Fibroblast of lung (primary cell): ENCODE measurements around the gene NFATC2. TPM values are rescaled to one million over a fixed set of nuclear protein-coding genes. Genes with fewer than 3 reads are reported as not detected.

Experiments
- DNase-seq, 2 donors: peaks; one replicate each; pipeline versions ENCODE4 v3.0.0 to v3.0.0-alpha.2; 2010; ENCODE audit warnings: low read depth in 2 of 2
- H2AFZ ChIP-seq: 2 replicates; pipeline ENCODE4 v1.5.1; 2012; ENCODE audit warnings: low read length, control low read depth, inconsistent platforms
- H3K27ac ChIP-seq: 2 replicates; pipeline ENCODE4 v1.5.1; 2011; ENCODE audit warnings: low read length, control low read depth; ENCODE audit not compliant: insufficient read depth
- H3K27me3 ChIP-seq: 2 replicates; pipeline ENCODE4 v1.5.1; 2011; ENCODE audit warnings: mild to moderate bottlenecking, low read length; ENCODE audit not compliant: control insufficient read depth, insufficient read depth
- H3K36me3 ChIP-seq: 2 replicates; pipeline ENCODE4 v1.5.1; 2011; ENCODE audit warnings: low read length; ENCODE audit not compliant: control insufficient read depth, insufficient read depth
- H3K4me1 ChIP-seq: 2 replicates; pipeline ENCODE4 v1.5.1; 2011; ENCODE audit warnings: low read length; ENCODE audit not compliant: control insufficient read depth, insufficient read depth; ENCODE audit errors: extremely low read depth
- H3K4me2 ChIP-seq: 2 replicates; pipeline ENCODE4 v1.5.1; 2011; ENCODE audit warnings: low read length, control low read depth; ENCODE audit not compliant: insufficient read depth; ENCODE audit errors: extremely low read depth
- H3K4me3 ChIP-seq, 4 experiments: fragments of 200-600 bp in 1 of 4; sonication (generic) in 1 of 4; replicated peaks in 1 of 4; 2 replicates each; pipeline ENCODE4 v1.5.1; 2011 to 2016; ENCODE audit warnings: low read length in 4 of 4, low read depth in 3 of 4, mild to moderate bottlenecking in 3 of 4, control low read depth in 2 of 4, inconsistent platforms in 1 of 4, mixed read lengths in 1 of 4; ENCODE audit not compliant: insufficient read depth in 1 of 4; ENCODE audit errors: control extremely low read depth in 1 of 4
- H3K79me2 ChIP-seq: 2 replicates; pipeline ENCODE4 v1.5.1; 2012; ENCODE audit warnings: mild to moderate bottlenecking, low read length, inconsistent platforms; ENCODE audit not compliant: control insufficient read depth, insufficient read depth
- H3K9ac ChIP-seq: 2 replicates; pipeline ENCODE4 v1.5.1; 2011; ENCODE audit warnings: mild to moderate bottlenecking, low read length, control low read depth; ENCODE audit not compliant: insufficient read depth
- H3K9me3 ChIP-seq: 2 replicates; pipeline ENCODE4 v1.5.1; 2012; ENCODE audit warnings: low read depth, low read length; ENCODE audit not compliant: control insufficient read depth, insufficient read depth
- H4K20me1 ChIP-seq: 2 replicates; pipeline ENCODE4 v1.5.1; 2011; ENCODE audit warnings: low read length; ENCODE audit not compliant: control insufficient read depth, insufficient read depth; ENCODE audit errors: extremely low read depth
- EZH2 ChIP-seq: IDR thresholded peaks from 2 replicates; pipeline ENCODE4 v1.5.1; 2012; ENCODE audit warnings: low read length, control low read depth, mild to moderate bottlenecking; ENCODE audit errors: missing control alignments
- polyA plus RNA-seq, 2 donors: library from polyadenylated mRNA; depleted of rRNA in 1 of 2; stranded (reverse) in 1 of 2; unstranded in 1 of 2; fragments of >200 nt; gene quantifications; 2 replicates each; pipeline ENCODE4 v1.2.1, GENCODE V29; 2011 to 2012; ENCODE audit warnings: missing spikeins in 1 of 2
- total RNA-seq: library from RNA; depleted of rRNA; stranded (reverse); fragments of >200 nt; gene quantifications from 2 replicates; pipeline ENCODE4 v1.2.1, GENCODE V29; 2014
- TF ChIP-seq, protein P1 (sequence below), 2 donors: IDR thresholded peaks in 1 of 2; conservative IDR thresholded peaks in 1 of 2; 1 replicate in 1 of 2; 2 replicates in 1 of 2; pipeline ENCODE4 v1.5.1; 2011 to 2012; ENCODE audit warnings: low read length in 2 of 2, control low read depth in 1 of 2, inconsistent platforms in 1 of 2, low read depth in 1 of 2, mild to moderate bottlenecking in 1 of 2

The NFATC2 gene
- total and polyA plus RNA-seq, 2 donors (not counting 1 experiment from before 2014, with no cell fraction given) = 0.50 to 1.2 TPM

DNA sequence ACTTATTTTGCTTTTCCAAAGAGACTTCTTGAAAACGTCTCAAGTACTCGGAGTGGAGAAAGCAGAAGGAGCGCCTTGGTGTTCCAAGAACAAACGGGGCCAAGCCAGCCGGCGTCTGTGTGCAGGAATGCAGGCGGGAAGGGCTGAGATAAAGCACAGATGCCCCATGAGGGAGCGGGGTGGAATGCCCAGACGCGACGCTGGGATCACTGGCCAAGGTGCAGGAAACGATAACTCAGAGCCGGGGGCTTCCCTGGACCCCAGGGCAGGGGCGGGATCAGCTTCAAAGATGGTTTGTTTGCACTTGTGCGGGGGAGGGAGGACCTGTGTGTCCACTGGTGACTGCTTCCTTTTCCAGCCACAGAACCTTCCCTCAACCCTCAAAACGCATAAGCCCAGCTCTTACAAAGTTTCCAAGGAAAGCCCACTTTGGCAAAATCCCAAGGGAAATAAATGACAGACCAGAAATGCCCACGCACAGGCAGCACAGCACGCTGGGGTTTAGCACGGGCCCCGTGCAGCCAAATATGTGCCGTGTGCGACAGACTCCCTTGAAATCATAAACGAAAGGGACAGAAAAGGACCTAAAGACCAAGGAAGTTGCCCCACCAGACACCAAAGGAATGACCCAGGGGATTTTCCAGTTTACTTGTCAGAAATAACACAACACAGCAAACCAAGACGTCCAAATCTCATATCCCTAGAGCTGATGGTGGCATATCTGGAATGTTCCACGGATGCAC, 113.9 kb downstream of the NFATC2 start:
- TF ChIP-seq EZH2 = no peak
- TF ChIP-seq, protein P1, sequence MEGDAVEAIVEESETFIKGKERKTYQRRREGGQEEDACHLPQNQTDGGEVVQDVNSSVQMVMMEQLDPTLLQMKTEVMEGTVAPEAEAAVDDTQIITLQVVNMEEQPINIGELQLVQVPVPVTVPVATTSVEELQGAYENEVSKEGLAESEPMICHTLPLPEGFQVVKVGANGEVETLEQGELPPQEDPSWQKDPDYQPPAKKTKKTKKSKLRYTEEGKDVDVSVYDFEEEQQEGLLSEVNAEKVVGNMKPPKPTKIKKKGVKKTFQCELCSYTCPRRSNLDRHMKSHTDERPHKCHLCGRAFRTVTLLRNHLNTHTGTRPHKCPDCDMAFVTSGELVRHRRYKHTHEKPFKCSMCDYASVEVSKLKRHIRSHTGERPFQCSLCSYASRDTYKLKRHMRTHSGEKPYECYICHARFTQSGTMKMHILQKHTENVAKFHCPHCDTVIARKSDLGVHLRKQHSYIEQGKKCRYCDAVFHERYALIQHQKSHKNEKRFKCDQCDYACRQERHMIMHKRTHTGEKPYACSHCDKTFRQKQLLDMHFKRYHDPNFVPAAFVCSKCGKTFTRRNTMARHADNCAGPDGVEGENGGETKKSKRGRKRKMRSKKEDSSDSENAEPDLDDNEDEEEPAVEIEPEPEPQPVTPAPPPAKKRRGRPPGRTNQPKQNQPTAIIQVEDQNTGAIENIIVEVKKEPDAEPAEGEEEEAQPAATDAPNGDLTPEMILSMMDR (conservative IDR thresholded peaks at IDR 0.05 in 1 of 2, IDR thresholded peaks at IDR 0.05 in 1 of 2; ENCODE audit: low read depth in 1 of 2, low read length in 2 of 2) = no peak
- Histone ChIP-seq H3K9me3 (no peaks in the 10 kb centered on the region), H3K36me3 (no peaks in the 10 kb centered on the region), H4K20me1 (no peaks in the 10 kb centered on the region), H3K4me2 (peak overlapping the region; percentile 35), H3K4me3 (no peak overlapping the region), H3K9ac (no peak overlapping the region), H3K27me3 (peaks cover 4% of the 10 kb centered on the region), H3K4me1 (no peaks in the 10 kb centered on the region), H3K79me2 (no peaks in the 10 kb centered on the region), H2AFZ (no peak overlapping the region), H3K27ac (no peak overlapping the region)
- DNase-seq = peak in 1 of 2 donors; percentile 64

DNA sequence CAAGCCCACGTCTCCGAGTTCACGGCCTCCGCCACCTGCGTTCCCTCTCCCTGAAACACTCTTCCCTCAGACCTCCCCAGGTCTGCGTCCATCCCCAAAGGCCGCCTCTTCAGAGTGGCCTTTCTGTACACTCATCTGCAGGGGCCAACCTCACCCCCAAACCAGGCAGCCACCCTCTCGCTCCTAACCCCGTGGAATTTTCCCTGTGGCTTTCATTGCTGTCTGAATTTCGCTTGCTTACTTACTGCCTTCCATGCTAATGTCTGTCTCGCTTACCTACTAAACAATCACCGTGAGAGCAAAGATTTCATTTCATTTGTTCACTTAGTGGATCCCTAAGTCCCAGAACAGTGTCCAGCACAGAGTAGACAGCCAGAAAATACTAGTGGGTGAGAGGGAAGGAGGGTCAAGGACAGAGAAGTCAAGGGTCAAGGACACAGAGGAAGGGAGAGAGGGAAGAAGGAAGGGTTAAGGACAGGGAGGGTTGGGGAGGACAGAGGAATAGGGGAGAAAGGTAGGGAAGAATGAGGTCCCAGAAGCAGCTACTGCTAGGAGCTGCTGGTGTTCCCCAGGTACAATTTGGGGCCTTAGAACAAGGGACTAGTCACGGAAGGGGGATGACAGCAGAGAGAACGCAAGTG, 114.7 kb downstream of the NFATC2 start:
- Histone ChIP-seq H3K27me3 (peaks cover 4% of the 10 kb centered on the region), H3K4me2 (no peak overlapping the region), H4K20me1 (no peaks in the 10 kb centered on the region), H3K27ac (no peak overlapping the region), H3K9me3 (no peaks in the 10 kb centered on the region), H2AFZ (no peak overlapping the region), H3K4me1 (no peaks in the 10 kb centered on the region), H3K4me3 (no peak overlapping the region), H3K9ac (no peak overlapping the region), H3K79me2 (no peaks in the 10 kb centered on the region), H3K36me3 (no peaks in the 10 kb centered on the region)
- no peak for DNase-seq
- no peak for TF ChIP-seq EZH2
- TF ChIP-seq, protein P1 (conservative IDR thresholded peaks at IDR 0.05 in 1 of 2, IDR thresholded peaks at IDR 0.05 in 1 of 2; ENCODE audit: low read depth in 1 of 2, low read length in 2 of 2) = no peak

DNA sequence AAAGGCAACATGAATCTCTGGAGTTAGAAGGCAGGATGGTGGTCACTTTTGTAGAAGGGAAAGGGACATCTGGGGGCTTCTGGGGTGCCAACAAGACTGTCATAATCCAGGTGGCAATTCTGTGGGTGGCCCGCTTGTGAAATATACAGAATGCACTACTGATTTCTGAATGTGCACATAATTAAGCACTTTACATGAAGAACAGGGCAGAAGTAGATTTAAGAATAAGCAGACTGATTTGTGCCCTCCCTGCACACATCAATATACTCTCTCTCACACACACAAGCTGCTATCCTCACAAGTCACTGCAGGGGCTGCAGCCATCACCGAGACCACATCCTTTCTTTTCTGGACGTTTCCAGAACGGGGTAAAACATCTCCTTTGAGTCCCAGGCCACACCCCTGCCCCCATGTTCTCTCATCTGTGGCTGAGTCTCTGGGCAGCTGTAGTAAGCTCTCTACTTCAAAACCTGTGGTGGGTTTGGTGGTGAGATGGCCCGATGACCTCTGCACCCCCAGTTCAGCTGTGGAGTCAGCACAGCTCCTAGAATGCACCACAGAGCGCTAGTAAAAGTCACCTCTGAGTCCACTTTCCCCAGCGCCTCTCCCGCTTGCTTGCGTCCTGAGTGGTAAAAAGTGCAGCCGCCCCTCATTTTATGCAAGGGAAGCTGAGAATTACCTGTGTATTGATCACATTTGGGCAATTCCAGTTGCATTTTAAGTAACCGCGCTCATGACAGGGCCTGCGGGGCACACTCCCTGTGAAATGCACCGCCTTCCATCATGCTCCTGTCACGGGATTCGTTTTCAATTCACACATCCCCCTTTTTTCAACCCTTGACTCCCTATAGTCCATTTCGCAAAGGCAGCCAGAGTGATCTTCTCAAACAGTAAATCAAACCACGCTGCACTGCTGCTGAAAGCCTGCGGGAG, 115.5 kb downstream of the NFATC2 start:
- no peak overlapping the region for H3K4me3 ChIP-seq
- no peak for DNase-seq
- no peak overlapping the region for H3K4me2 ChIP-seq
- H3K27me3 ChIP-seq = peaks cover 4% of the 10 kb centered on the region
- no peaks in the 10 kb centered on the region for H4K20me1 ChIP-seq
- no peak overlapping the region for H3K9ac ChIP-seq
- no peaks in the 10 kb centered on the region for H3K4me1 ChIP-seq
- no peaks in the 10 kb centered on the region for H3K9me3 ChIP-seq
- H2AFZ ChIP-seq = no peak overlapping the region
- TF ChIP-seq, protein P1 (conservative IDR thresholded peaks at IDR 0.05 in 1 of 2, IDR thresholded peaks at IDR 0.05 in 1 of 2; ENCODE audit: low read depth in 1 of 2, low read length in 2 of 2) = no peak
- no peak for TF ChIP-seq EZH2
- H3K79me2 ChIP-seq = no peaks in the 10 kb centered on the region
- H3K27ac ChIP-seq = no peak overlapping the region
- H3K36me3 ChIP-seq = no peaks in the 10 kb centered on the region
